ENCODE data around the gene CUZD1.
A peak's percentile ranks its signal among the peaks of the same experiment; 100 is the strongest.

Gene CUZD1

DNA sequence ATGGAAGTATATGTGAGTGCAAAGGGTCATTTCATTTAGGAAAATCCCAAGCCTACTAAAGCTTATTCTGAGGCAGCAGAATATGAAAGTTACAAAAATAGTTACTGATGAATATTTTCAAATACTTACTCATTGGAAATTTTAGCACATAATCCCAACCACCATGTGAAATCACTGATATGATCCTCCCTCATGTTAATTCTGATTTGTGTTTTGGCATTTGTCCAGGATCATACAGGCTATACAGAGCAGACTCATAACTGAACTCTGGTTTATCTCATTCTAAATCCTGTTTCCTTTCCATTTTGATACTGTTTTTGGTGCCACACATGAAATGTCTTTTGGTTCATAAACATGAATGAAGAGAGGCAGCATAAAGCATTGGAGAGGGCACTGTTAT is 37.1 kb upstream of the CUZD1 start:
- TF ChIP-seq SPI1 (IDR thresholded peaks at IDR 0.05; ENCODE audit: borderline replicate concordance, low read depth) (no peak), GABPA (IDR thresholded peaks at IDR 0.05; ENCODE audit: low read depth) (no peak), POLR2AphosphoS5 (IDR thresholded peaks at IDR 0.05; ENCODE audit: low read depth) (no peak)
- TF ChIP-seq, protein P1, sequence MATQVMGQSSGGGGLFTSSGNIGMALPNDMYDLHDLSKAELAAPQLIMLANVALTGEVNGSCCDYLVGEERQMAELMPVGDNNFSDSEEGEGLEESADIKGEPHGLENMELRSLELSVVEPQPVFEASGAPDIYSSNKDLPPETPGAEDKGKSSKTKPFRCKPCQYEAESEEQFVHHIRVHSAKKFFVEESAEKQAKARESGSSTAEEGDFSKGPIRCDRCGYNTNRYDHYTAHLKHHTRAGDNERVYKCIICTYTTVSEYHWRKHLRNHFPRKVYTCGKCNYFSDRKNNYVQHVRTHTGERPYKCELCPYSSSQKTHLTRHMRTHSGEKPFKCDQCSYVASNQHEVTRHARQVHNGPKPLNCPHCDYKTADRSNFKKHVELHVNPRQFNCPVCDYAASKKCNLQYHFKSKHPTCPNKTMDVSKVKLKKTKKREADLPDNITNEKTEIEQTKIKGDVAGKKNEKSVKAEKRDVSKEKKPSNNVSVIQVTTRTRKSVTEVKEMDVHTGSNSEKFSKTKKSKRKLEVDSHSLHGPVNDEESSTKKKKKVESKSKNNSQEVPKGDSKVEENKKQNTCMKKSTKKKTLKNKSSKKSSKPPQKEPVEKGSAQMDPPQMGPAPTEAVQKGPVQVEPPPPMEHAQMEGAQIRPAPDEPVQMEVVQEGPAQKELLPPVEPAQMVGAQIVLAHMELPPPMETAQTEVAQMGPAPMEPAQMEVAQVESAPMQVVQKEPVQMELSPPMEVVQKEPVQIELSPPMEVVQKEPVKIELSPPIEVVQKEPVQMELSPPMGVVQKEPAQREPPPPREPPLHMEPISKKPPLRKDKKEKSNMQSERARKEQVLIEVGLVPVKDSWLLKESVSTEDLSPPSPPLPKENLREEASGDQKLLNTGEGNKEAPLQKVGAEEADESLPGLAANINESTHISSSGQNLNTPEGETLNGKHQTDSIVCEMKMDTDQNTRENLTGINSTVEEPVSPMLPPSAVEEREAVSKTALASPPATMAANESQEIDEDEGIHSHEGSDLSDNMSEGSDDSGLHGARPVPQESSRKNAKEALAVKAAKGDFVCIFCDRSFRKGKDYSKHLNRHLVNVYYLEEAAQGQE (IDR thresholded peaks at IDR 0.05; ENCODE audit: insufficient replicate concordance, low read depth) = no peak
- TF ChIP-seq, protein P2, sequence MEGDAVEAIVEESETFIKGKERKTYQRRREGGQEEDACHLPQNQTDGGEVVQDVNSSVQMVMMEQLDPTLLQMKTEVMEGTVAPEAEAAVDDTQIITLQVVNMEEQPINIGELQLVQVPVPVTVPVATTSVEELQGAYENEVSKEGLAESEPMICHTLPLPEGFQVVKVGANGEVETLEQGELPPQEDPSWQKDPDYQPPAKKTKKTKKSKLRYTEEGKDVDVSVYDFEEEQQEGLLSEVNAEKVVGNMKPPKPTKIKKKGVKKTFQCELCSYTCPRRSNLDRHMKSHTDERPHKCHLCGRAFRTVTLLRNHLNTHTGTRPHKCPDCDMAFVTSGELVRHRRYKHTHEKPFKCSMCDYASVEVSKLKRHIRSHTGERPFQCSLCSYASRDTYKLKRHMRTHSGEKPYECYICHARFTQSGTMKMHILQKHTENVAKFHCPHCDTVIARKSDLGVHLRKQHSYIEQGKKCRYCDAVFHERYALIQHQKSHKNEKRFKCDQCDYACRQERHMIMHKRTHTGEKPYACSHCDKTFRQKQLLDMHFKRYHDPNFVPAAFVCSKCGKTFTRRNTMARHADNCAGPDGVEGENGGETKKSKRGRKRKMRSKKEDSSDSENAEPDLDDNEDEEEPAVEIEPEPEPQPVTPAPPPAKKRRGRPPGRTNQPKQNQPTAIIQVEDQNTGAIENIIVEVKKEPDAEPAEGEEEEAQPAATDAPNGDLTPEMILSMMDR (IDR thresholded peaks at IDR 0.05; ENCODE audit: insufficient read depth, low read length) = no peak

DNA sequence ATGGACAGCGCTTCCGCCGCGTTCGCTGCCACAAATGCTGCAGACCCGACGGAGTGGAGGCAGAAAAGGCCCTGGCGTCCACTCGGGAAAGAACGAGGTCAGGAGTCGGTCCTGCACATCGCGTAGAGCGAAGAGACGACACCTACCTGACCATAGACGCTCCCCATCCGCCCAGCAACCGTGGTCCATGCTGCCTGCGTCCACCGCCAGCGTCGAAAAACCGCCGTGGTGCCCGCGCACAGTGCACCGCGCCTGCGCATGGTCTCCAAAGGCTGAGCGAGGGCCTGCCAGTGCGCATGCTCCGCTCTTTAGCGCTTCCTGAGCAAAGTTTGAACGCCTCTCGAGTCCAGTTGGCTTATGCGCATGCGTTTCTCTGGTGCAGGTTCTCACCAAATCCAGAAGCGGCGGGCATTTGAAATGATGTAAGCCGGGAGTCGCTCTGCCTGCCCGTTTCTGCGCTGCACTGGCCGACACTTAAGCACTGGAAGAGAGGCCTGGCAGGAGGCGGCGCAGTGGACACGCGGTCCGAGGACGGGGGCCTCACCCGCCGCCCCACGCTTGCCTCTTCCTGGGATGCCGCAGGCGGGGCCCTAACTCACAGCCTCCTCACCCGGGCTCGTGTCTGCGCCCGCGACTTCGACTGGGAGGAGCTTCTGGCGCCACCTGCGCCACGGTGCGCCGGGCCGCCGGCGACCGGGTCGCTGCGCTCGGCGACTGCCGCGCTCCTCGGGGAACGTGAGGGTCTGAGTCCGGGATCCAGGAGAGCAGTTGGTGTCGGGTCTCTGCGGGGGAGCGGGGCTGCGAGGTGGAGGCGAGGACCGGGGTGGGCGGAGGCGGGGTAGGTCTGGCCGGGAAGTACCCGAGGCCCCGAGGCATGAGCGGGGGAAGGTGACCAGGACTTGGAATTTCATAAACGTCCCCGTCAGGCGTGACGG is 33.9 kb upstream of the CUZD1 start, which contains the start of gene FAM24B:
Gene FAM24B (minus strand): TSS at position 243 of the 935 bp plus-strand sequence. CDS start 29,066 bp downstream, outside the sequence.
- DNase-seq (ENCODE audit: low read depth in 1 of 2, low spot score in 1 of 2) = peak in 1 of 2 experiments; percentile 14

More for the DNA sequence above, 37.1 kb upstream of the CUZD1 start:
- peaks cover 10% of the 10 kb centered on the region for H3K27me3 ChIP-seq (ENCODE audit: insufficient read depth, poor library complexity, severe bottlenecking)
- H3K4me3 ChIP-seq (replicated peaks; ENCODE audit: insufficient read depth, low read length) = no peak overlapping the region
- DNase-seq (ENCODE audit: low read depth in 1 of 2, low spot score in 1 of 2) = no peak
- H3K27ac ChIP-seq (replicated peaks) = no peak overlapping the region

DNA sequence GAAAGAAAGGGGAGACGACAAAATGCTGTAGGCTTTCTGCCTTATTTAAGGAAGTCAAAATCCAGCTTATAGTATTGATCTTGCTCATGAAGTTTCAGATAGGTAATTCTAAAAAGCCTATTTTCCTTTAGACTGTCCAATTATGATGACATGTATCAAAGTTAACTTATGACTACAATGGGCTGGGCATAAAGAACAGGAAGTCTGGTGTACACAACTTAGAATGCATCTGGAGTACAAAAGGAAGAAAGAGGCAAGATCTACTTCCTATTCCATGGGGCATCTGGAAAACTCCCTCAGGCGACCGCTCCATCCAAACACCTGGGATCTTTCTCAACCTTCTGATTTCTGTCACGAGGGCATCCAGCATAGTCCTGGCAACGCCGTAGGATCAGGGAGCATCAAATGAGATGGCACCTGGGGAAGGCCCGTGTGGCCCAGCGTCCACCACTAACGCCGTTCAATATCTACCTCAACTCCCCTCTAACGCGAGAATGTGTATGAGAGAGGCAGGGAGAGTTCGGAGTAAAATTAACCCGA is 33.2 kb upstream of the CUZD1 start:
- no peak overlapping the region for H3K27ac ChIP-seq (replicated peaks)
- H3K4me3 ChIP-seq (replicated peaks; ENCODE audit: insufficient read depth, low read length) = no peak overlapping the region
- DNase-seq (ENCODE audit: low read depth in 1 of 2, low spot score in 1 of 2) = no peak
- TF ChIP-seq, protein P2 (IDR thresholded peaks at IDR 0.05; ENCODE audit: insufficient read depth, low read length) = no peak
- TF ChIP-seq GABPA (IDR thresholded peaks at IDR 0.05; ENCODE audit: low read depth) = no peak
- TF ChIP-seq POLR2AphosphoS5 (IDR thresholded peaks at IDR 0.05; ENCODE audit: low read depth) = no peak
- TF ChIP-seq SPI1 (IDR thresholded peaks at IDR 0.05; ENCODE audit: borderline replicate concordance, low read depth) = no peak
- TF ChIP-seq, protein P1 (IDR thresholded peaks at IDR 0.05; ENCODE audit: insufficient replicate concordance, low read depth) = no peak
- H3K27me3 ChIP-seq (ENCODE audit: insufficient read depth, poor library complexity, severe bottlenecking) = peaks cover 15% of the 10 kb centered on the region

More for the DNA sequence above, 33.9 kb upstream of the CUZD1 start, which contains the start of gene FAM24B:
- Histone ChIP-seq H3K27me3 (ENCODE audit: insufficient read depth, poor library complexity, severe bottlenecking) (peaks cover 15% of the 10 kb centered on the region), H3K27ac (replicated peaks) (no peak within 1 kb of the TSS), H3K4me3 (replicated peaks; ENCODE audit: insufficient read depth, low read length) (no peak within 1 kb of the TSS)
- TF ChIP-seq, protein P1 (IDR thresholded peaks at IDR 0.05; ENCODE audit: insufficient replicate concordance, low read depth) = no peak
- TF ChIP-seq SPI1 (IDR thresholded peaks at IDR 0.05; ENCODE audit: borderline replicate concordance, low read depth) (no peak), POLR2AphosphoS5 (IDR thresholded peaks at IDR 0.05; ENCODE audit: low read depth) (no peak), GABPA (IDR thresholded peaks at IDR 0.05; ENCODE audit: low read depth) (no peak)
- TF ChIP-seq, protein P2 (IDR thresholded peaks at IDR 0.05; ENCODE audit: insufficient read depth, low read length) = no peak
